Chondrocyte (in vitro differentiated cells): ENCODE results near the gene GTF2E1. TPM values are rescaled to one million over a fixed set of nuclear protein-coding genes. Genes with fewer than 3 reads are reported as not detected.

Source experiments
- DNase-seq: peaks from one replicate; pipeline ENCODE4 v3.0.0; 2021; ENCODE audit warnings: mixed read lengths, low spot score
- H3K27ac Mint-ChIP-seq: one replicate; pipeline ENCODE4 v1.8.0; 2021; ENCODE audit warnings: mild to moderate bottlenecking, moderate library complexity, mixed read lengths; ENCODE audit not compliant: unreplicated experiment
- H3K27me3 Mint-ChIP-seq: 2 replicates; pipeline ENCODE4 v1.8.0; 2021; ENCODE audit warnings: low read depth, mixed read lengths
- H3K36me3 Mint-ChIP-seq: 2 replicates; pipeline ENCODE4 v1.8.0; 2021; ENCODE audit warnings: low read depth, mixed read lengths
- H3K4me1 Mint-ChIP-seq: 2 replicates; pipeline ENCODE4 v1.8.0; 2021; ENCODE audit warnings: low read depth, mild to moderate bottlenecking, mixed read lengths
- H3K4me3 Mint-ChIP-seq: one replicate; pipeline ENCODE4 v1.8.0; 2021; ENCODE audit warnings: mild to moderate bottlenecking, moderate library complexity, mixed read lengths; ENCODE audit not compliant: unreplicated experiment
- H3K9me3 Mint-ChIP-seq: 2 replicates; pipeline ENCODE4 v1.8.0; 2021; ENCODE audit warnings: low read depth, mixed read lengths
- CTCF ChIP-seq: fragments of 200-600 bp; sonication (generic); IDR thresholded peaks from 2 replicates; pipeline ENCODE4 v1.5.0; 2021; ENCODE audit warnings: antibody characterized with exemption, mild to moderate bottlenecking, moderate library complexity
- total RNA-seq: library from RNA; stranded (reverse); gene quantifications from 3 replicates; pipeline ENCODE4 v1.2.1, GENCODE V29; 2021

GTF2E1 gene
- total RNA-seq, 1 donor from 2014 or later, result 18.0 TPM

- TF ChIP-seq CTCF, result no peak
- DNase-seq, result no peak
- H3K27me3 Mint-ChIP-seq, result no peaks in the 10 kb centered on the region
- H3K36me3 Mint-ChIP-seq, result no peaks in the 10 kb centered on the region
- H3K27ac Mint-ChIP-seq, result no peak overlapping the region
- no peak overlapping the region for H3K4me3 Mint-ChIP-seq
- H3K9me3 Mint-ChIP-seq, result no peaks in the 10 kb centered on the region
- H3K4me1 Mint-ChIP-seq, result peaks cover 10% of the 10 kb centered on the region
These were observed 54.4 kb downstream of the GTF2E1 start for GRCh38 chr3:120796976-120797375.

- Mint-ChIP-seq H3K27ac (no peak overlapping the region), H3K4me1 (peaks cover 6% of the 10 kb centered on the region), H3K4me3 (no peak overlapping the region), H3K36me3 (no peaks in the 10 kb centered on the region), H3K27me3 (no peaks in the 10 kb centered on the region), H3K9me3 (no peaks in the 10 kb centered on the region)
- no peak for TF ChIP-seq CTCF
- no peak for DNase-seq
These were observed 55.3 kb downstream of the GTF2E1 start for GRCh38 chr3:120797857-120798256.

GRCh38 chr3:120798346-120798745 lies 55.8 kb downstream of the GTF2E1 start:
- no peaks in the 10 kb centered on the region for H3K27me3 Mint-ChIP-seq
- DNase-seq, result no peak
- no peaks in the 10 kb centered on the region for H3K9me3 Mint-ChIP-seq
- no peak for TF ChIP-seq CTCF
- H3K4me3 Mint-ChIP-seq, result no peak overlapping the region
- no peaks in the 10 kb centered on the region for H3K36me3 Mint-ChIP-seq
- H3K27ac Mint-ChIP-seq, result no peak overlapping the region
- peaks cover 6% of the 10 kb centered on the region for H3K4me1 Mint-ChIP-seq

- DNase-seq, result no peak
- no peaks in the 10 kb centered on the region for H3K27me3 Mint-ChIP-seq
- no peaks in the 10 kb centered on the region for H3K36me3 Mint-ChIP-seq
- H3K27ac Mint-ChIP-seq, result no peak overlapping the region
- H3K4me3 Mint-ChIP-seq, result no peak overlapping the region
- no peaks in the 10 kb centered on the region for H3K9me3 Mint-ChIP-seq
- no peak for TF ChIP-seq CTCF
- no peaks in the 10 kb centered on the region for H3K4me1 Mint-ChIP-seq
These were observed 58.1 kb downstream of the GTF2E1 start for GRCh38 chr3:120800625-120801024.

- Mint-ChIP-seq H3K4me1 (no peaks in the 10 kb centered on the region), H3K27ac (no peak overlapping the region), H3K4me3 (no peak overlapping the region), H3K27me3 (no peaks in the 10 kb centered on the region), H3K36me3 (no peaks in the 10 kb centered on the region), H3K9me3 (no peaks in the 10 kb centered on the region)
- TF ChIP-seq CTCF, result no peak
- no peak for DNase-seq
These were observed 58.9 kb downstream of the GTF2E1 start for GRCh38 chr3:120801484-120801883.
